ENCODE data around the gene FOXO1. TPM values are rescaled to one million over a fixed set of nuclear protein-coding genes. Genes with fewer than 3 reads are reported as not detected.
A peak's percentile ranks its signal among the peaks of the same experiment; 100 is the strongest.
"Not testable (repeated sequence)": the region's sequence is repeated elsewhere in the genome, so short reads cannot be mapped to it uniquely, and the experiment has no call there.

Gene FOXO1
- total RNA-seq, 1 donor: 7.6 TPM

GRCh38 chr13:40665126-40666044 is 1.1 kb downstream of the FOXO1 start:
- H3K36me3 ChIP-seq (ENCODE audit: insufficient read depth, low read length): no peaks in the 10 kb centered on the region
- peak overlapping the region; percentile 28 for H3K27ac ChIP-seq (ENCODE audit: low read depth, low read length)
- no peak for DNase-seq (ENCODE audit: insufficient read length, low spot score, missing footprints)
- TF ChIP-seq CTCF (IDR thresholded peaks at IDR 0.05; ENCODE audit: extremely low read depth, low read depth, low read length): no peak
- peak overlapping the region; percentile 86 for H3K4me2 ChIP-seq (ENCODE audit: insufficient read depth, low read length)
- H3K4me3 ChIP-seq (ENCODE audit: insufficient read depth, low read length): peak overlapping the region; percentile 89
- peaks cover 34% of the 10 kb centered on the region for H3K79me2 ChIP-seq (ENCODE audit: insufficient read depth, low read length)
- H4K20me1 ChIP-seq (ENCODE audit: insufficient read depth, low read length): no peaks in the 10 kb centered on the region
- H3K4me1 ChIP-seq (ENCODE audit: insufficient read depth, low read length): peaks cover 4% of the 10 kb centered on the region
- peak overlapping the region; percentile 76 for H2AFZ ChIP-seq (ENCODE audit: low read length)
- no peaks in the 10 kb centered on the region for H3K27me3 ChIP-seq (ENCODE audit: insufficient read depth, low read length)
- no peaks in the 10 kb centered on the region for H3K9me3 ChIP-seq (ENCODE audit: low read depth, low read length)

- TF ChIP-seq CTCF (IDR thresholded peaks at IDR 0.05; ENCODE audit: extremely low read depth, low read depth, low read length): no peak
- Histone ChIP-seq H3K36me3 (ENCODE audit: insufficient read depth, low read length) (no peaks in the 10 kb centered on the region), H3K4me3 (ENCODE audit: insufficient read depth, low read length) (peak overlapping the region; percentile 89), H3K27me3 (ENCODE audit: insufficient read depth, low read length) (no peaks in the 10 kb centered on the region), H3K79me2 (ENCODE audit: insufficient read depth, low read length) (peaks cover 43% of the 10 kb centered on the region), H3K27ac (ENCODE audit: low read depth, low read length) (no peak overlapping the region), H3K4me2 (ENCODE audit: insufficient read depth, low read length) (peak overlapping the region; percentile 86), H4K20me1 (ENCODE audit: insufficient read depth, low read length) (no peaks in the 10 kb centered on the region), H2AFZ (ENCODE audit: low read length) (peak overlapping the region; percentile 94), H3K4me1 (ENCODE audit: insufficient read depth, low read length) (peaks cover 8% of the 10 kb centered on the region), H3K9me3 (ENCODE audit: low read depth, low read length) (no peaks in the 10 kb centered on the region)
- DNase-seq (ENCODE audit: insufficient read length, low spot score, missing footprints): peak; percentile 93
These were observed 1.9 kb downstream of the FOXO1 start for GRCh38 chr13:40664350-40665125.

GRCh38 chr13:40664100-40664349 is 2.4 kb downstream of the FOXO1 start:
- Histone ChIP-seq H3K4me2 (ENCODE audit: insufficient read depth, low read length) (peak overlapping the region; percentile 86), H2AFZ (ENCODE audit: low read length) (peak overlapping the region; percentile 94), H3K79me2 (ENCODE audit: insufficient read depth, low read length) (peaks cover 43% of the 10 kb centered on the region), H3K4me3 (ENCODE audit: insufficient read depth, low read length) (peak overlapping the region; percentile 89)
- H3K36me3 ChIP-seq (ENCODE audit: insufficient read depth, low read length); H4K20me1 ChIP-seq (ENCODE audit: insufficient read depth, low read length); DNase-seq (ENCODE audit: insufficient read length, low spot score, missing footprints); H3K27me3 ChIP-seq (ENCODE audit: insufficient read depth, low read length); H3K9me3 ChIP-seq (ENCODE audit: low read depth, low read length); H3K27ac ChIP-seq (ENCODE audit: low read depth, low read length); H3K4me1 ChIP-seq (ENCODE audit: insufficient read depth, low read length): not testable (repeated sequence)

GRCh38 chr13:40662866-40663265 is 3.6 kb downstream of the FOXO1 start:
- Histone ChIP-seq H3K4me3 (ENCODE audit: insufficient read depth, low read length) (no peak overlapping the region), H2AFZ (ENCODE audit: low read length) (no peak overlapping the region)

More at GRCh38 chr13:40662866-40663265, 3.6 kb downstream of the FOXO1 start:
- no peak for DNase-seq (ENCODE audit: insufficient read length, low spot score, missing footprints)
- Histone ChIP-seq H3K36me3 (ENCODE audit: insufficient read depth, low read length) (no peaks in the 10 kb centered on the region), H3K27me3 (ENCODE audit: insufficient read depth, low read length) (no peaks in the 10 kb centered on the region), H3K79me2 (ENCODE audit: insufficient read depth, low read length) (peaks cover 50% of the 10 kb centered on the region), H3K4me1 (ENCODE audit: insufficient read depth, low read length) (peaks cover 8% of the 10 kb centered on the region), H3K9me3 (ENCODE audit: low read depth, low read length) (no peaks in the 10 kb centered on the region), H3K4me2 (ENCODE audit: insufficient read depth, low read length) (no peak overlapping the region), H3K27ac (ENCODE audit: low read depth, low read length) (no peak overlapping the region), H4K20me1 (ENCODE audit: insufficient read depth, low read length) (no peaks in the 10 kb centered on the region)
- TF ChIP-seq CTCF (IDR thresholded peaks at IDR 0.05; ENCODE audit: extremely low read depth, low read depth, low read length): no peak
